ENCODE measurements around the gene ARID3A. TPM values are rescaled to one million over a fixed set of nuclear protein-coding genes. Genes with fewer than 3 reads are reported as not detected.
"Not testable (repeated sequence)": the region's sequence is repeated elsewhere in the genome, so short reads cannot be mapped to it uniquely, and the experiment has no call there.

Gene ARID3A, protein sequence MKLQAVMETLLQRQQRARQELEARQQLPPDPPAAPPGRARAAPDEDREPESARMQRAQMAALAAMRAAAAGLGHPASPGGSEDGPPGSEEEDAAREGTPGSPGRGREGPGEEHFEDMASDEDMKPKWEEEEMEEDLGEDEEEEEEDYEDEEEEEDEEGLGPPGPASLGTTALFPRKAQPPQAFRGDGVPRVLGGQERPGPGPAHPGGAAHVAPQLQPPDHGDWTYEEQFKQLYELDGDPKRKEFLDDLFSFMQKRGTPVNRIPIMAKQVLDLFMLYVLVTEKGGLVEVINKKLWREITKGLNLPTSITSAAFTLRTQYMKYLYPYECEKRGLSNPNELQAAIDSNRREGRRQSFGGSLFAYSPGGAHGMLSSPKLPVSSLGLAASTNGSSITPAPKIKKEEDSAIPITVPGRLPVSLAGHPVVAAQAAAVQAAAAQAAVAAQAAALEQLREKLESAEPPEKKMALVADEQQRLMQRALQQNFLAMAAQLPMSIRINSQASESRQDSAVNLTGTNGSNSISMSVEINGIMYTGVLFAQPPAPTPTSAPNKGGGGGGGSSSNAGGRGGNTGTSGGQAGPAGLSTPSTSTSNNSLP
- 10 to 100 TPM; 13.2 to 35.9 (median 19.1) TPM for polyA plus RNA-seq (ENCODE audit: insufficient read length in 4 of 4)

DNA sequence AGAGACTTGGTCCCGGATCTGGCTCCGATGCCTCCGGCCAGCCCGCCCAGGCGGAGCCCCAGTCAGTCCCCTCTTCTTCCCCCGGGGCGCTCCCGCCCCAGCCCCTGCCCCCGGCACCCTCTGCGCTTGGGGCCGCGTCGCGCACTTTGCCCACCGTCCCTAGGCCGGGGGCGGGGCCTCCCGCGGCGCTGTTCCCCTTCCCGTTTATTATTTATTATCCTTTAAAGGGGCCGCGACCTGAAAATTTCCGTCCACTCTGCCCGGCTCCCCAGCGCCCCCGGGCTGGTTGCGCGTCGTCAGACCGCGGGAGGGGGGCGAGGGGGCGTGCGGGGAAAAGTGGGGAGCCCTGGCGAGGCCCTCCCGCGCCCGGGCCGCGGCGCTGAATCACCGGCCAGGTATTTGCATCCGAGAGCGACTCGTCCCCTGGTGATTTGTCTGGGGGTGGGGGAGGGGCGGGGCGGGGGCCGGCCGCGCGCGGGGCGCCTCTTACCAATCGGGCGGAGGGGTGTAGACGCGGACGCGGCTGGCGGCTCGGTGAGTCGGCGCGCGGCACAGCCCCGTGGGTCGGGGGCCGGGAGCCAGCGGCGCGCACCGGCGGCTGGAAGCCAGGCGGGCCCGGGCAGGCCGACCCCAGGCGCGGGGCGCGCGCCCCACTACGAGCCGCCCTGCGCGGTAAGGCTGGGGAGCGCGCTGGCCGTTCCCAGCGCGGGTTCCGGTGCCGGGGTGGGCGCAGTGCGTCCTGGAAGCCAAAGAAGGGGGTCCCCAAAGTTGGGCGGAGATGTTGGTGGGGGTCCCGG lies at the start of gene ARID3A:
TSS of gene ARID3A (plus strand) at position 510 of the 797 bp plus-strand sequence. CDS start 3,494 bp downstream, outside the sequence.
- peak in 1 of 4 donors; percentile 81 for DNase-seq (ENCODE audit: low read depth in 4 of 4, low spot score in 3 of 4)

DNA sequence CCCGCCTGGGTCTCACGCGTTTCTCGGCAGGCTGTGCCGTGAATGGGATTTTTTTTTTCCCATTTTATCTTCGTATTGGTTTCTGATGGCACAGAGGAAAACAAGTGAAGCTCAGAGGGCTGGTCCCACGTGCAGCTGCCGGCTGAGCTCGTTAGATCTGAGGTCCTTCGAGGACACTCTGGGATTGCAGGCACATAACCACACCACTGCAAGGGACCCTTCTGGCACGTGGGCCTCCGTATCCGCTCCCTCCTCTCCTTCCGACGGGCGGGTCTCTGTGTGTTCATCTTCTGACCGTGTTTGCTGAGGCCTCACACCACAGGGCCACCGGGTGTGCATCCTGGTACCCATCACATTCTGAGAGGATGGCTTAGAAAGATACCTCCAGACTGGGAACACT lies 49.7 kb upstream of the ARID3A start:
- no peak for DNase-seq (ENCODE audit: low read depth in 4 of 4, low spot score in 3 of 4)

DNA sequence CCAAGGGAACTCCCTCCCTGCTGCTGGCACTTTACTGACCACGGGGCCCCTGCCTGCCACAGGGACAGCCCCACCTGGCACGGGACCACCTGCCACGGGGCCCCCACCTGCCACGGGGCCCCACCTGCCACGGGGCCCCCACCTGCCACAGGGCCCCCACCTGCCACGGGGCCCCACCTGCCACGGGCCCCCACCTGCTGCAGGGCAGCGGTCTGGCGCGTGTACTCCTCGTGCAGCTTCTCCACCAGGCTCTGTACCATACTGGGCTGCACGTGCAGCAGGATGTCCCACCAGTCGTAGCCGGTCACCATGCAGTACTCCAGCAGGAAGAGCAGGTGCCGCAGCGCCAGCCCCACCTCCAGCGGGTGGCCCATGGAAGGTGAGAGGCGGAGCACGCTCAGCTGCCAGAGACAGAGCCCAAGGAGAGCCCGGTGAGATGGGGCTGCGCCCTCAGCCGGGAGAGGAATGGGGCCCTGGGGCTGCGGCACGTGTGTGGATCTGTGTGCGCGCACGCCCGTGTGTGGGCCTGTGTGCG lies 49.0 kb upstream of the ARID3A start:
- DNase-seq (ENCODE audit: low read depth in 4 of 4, low spot score in 3 of 4), result no peak

DNA sequence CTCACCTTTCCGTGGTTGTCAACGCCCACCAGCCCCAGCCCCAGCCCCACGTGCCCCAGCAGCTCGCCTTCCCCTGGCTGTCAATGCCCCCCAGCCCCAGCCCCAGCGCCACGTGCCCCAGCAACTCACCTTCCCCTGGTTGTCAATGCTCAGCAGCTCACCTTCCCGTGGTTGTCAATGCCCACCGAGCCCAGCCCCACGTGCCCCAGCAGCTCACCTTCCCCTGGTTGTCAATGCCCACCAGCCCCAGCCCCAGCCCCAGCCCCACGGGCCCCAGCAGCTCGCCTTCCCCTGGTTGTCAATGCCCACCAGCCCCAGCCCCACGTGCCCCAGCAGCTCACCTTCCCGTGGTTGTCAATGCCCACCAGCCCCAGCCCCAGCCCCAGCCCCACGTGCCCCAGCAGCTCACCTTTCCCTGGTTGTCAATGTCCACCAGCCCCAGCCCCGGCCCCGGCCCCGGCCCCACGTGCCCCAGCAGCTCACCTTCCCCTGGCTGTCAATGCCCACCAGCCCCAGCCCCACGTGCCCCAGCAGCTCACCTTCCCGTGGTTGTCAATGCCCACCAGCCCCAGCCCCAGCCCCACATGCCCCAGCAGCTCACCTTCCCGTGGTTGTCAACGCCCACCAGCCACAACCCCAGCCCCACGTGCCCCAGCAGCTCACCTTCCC lies 47.7 kb upstream of the ARID3A start:
- not testable (repeated sequence) for DNase-seq (ENCODE audit: low read depth in 4 of 4, low spot score in 3 of 4)

DNA sequence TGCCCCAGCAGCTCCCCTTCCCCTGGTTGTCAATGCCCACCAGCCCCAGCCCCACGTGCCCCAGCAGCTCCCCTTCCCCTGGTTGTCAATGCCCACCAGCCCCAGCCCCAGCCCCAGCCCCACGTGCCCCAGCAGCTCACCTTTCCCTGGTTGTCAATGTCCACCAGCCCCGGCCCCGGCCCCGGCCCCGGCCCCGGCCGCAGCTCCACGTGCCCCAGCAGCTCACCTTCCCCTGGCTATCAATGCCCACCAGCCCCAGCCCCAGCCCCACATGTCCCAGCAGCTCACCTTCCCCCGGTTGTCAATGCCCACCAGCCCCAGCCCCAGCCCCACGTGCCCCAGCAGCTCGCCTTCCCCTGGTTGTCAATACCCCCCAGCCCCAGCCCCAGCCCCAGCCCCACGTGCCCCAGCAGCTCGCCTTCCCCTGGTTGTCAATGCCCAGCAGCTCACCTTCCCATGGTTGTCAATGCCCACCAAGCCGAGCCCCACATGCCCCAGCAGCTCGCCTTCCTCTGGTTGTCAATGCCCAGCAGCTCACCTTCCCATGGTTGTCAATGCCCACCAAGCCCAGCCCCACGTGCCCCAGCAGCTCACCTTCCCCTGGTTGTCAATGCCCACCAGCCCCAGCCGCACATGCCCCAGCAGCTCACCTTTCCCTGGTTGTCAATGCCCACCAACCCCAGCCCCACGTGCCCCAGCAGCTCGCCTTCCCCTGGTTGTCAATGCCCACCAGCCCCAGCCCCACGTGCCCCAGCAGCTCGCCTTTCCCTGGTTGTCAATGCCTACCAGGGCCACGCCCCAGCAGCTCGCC lies 46.9 kb upstream of the ARID3A start:
- DNase-seq (ENCODE audit: low read depth in 4 of 4, low spot score in 3 of 4), result not testable (repeated sequence)

DNA sequence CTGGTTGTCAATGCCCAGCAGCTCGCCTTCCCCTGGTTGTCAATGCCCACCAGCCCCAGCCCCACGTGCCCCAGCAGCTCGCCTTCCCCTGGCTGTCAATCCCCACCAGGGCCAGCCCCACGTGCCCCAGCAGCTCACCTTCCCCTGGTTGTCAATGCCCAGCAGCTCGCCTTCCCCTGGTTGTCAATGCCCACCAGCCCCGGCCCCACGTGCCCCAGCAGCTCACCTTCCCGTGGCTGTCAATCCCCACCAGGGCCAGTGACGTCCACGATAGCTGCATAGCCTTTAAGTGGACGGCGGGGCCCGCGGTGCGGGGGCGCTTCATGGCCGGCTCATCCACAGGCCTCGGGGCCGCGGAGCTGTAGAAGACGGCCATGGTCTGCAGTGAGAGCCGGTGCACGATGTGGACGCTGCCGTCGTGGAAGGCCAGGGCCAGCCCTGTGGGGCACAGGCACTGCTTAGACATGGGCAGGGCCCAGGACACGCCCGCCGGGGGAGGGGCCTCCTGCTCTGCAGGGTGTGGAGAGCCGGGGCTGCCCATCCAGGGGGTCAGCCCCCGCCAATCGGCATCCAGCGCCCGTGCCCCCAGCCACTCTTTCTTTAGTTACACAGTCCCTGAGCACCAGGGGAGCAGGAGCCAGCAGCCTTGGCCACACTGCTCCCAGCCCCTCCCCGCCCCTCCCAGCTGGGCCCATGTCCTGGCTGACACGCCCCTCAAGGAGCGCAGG lies 46.0 kb upstream of the ARID3A start:
- DNase-seq (ENCODE audit: low read depth in 4 of 4, low spot score in 3 of 4), result no peak

DNA sequence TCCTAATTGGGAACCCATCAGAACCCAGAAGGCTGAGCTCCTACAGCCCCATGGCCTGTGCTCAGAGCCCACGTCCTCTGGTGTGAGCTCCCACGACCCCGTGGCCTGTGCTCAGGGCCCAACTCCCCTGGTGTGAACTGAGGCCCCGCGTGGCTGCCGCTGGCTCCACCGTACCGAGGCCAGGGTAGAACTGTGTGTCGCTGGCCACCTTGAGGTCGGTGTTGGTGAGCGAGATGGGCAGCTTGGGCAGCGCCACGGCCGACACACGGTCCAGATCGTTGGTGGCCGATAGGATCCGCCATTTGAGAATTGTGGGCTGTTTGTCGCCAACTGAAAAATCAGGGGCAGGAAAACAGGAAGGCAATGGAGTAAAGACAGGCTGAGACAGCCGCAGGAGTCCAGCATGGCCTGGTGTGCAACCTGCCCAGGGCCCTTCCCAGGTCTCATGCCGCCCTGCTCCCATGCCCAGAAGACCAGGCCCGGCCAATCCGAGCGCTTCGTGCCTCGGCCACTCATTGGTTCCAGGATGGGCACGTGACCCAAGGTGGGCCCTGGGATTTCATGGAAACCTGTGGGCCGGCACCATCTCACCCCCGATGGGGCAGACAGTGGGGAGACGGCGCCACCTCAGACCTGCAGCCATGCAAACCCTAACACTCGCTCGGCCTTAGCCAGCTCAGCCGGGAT lies 44.3 kb upstream of the ARID3A start:
- no peak for DNase-seq (ENCODE audit: low read depth in 4 of 4, low spot score in 3 of 4)

DNA sequence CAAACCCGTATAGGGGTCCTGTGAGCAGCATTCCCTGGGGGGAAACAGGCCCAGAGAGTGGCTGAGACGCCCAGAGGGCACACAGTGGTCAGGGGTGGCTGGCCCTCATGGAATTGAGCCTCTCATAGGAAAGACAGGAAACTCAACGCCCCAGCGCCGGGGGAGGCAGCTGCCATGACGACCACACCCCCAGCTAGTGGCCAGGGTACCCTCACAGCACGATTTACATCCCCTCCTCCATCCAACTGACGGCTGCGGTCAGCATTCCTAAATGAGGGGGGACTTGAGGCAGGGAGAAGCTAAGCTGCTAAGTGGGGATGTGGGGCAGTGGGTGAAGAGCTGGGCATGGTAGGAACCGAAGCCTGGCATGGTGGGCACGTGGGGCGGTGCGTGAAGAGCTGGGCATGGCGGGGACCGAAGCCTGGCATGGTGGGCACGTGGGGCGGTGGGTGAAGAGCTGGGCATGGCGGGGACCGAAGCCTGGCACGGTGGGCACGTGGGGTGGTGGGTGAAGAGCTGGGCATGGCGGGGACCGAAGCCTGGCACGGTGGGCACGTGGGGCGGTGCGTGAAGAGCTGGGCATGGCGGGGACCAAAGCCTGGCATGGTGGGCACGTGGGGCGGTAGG lies 42.9 kb upstream of the ARID3A start:
- no peak for DNase-seq (ENCODE audit: low read depth in 4 of 4, low spot score in 3 of 4)

DNA sequence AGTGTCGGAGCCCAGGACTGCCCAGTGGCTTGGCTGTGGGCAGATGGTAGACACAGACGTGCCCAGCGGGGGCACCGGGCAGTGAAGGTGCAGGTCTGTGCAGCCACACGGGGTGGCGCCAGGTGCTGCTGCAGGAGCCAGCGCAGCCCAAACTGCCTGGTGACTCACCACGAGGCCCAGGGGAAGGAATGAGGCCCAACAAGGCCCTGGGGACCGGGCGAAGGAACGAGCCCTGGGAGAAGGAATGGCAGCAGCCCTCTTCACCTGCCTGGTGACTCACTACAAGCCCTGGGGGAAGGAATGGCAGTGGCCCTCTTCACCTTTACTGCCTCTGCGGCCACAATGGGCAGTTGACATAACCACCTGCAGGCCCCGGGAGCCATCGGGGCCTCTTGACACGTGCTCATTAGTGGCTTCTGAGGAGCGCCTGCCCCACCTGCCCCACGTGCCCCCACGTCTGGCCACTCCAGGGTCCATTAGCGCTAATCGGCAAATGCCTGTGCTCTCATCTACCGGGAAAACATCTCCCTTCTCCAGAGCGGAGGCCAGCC lies 42.1 kb upstream of the ARID3A start:
- no peak for DNase-seq (ENCODE audit: low read depth in 4 of 4, low spot score in 3 of 4)

DNA sequence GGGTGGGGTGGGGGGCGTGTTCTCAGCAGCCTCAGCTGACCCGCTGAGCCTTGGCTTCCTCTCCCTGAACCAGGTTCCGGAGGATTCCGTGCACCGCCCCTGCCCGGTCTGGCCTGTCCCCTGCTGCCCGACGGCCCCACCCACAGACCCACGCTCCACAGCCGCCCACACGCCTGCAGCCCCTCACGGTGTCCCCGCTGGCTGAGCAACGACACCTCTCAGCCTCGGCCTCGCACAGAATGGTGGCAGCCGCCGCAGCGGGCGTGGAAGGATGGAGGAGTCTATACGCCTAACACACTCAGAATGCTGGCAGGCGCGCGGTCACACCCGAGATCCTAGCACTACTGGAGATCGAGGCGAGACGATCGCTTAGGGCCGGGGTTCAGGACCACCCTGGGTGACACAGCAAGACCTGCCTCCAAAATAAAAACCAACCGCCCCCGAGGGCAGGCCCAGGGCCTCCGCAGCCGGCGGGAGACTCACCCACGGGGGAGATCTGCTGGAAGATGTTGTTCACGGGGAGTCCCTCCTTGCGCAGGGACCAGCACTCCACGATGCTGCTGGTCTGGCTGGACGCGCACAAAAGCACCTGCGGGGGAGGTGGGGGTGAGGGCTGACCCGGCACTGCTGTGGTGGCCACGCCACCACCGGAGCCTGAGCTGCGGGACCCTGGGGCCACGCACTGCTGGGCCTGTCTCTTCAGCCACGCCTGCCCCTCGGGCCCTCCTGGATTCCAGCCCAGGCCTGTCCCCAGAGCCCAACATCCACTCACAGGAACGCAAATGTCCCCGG lies 41.2 kb upstream of the ARID3A start:
- no peak for DNase-seq (ENCODE audit: low read depth in 4 of 4, low spot score in 3 of 4)

DNA sequence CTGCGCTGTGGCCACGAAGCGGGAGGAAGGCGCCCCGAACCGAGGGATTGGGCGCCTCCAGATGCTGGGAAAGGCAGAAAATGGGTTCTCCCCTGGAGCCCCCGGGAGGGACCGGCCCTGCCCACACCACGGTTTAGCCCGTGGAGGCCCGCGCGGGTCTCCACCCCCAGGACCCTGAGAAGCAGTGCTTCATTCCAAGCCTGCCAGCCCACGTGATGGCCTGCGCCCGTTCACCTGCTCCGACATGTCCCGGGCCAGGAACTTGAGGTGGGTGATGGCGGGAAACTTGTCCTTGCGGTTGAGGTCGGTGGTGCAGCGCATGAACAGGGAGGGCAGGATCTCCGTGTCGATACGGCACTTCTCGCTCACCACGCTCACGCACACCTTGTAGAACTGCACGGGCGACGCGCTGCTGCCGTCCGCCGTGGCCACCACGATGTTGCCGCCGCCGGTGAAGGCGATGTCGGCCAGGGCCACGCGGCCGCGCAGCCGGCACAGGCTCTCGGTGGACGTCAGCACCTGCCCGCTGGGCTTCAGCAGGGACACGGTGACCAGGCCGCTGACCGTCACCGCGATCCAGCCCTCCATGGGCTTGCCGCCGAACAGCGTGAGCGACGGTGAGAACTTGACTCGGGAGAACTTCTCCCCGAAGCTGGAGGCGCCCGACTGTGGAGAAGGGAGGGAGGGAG lies 40.2 kb upstream of the ARID3A start:
- DNase-seq (ENCODE audit: low read depth in 4 of 4, low spot score in 3 of 4), result no peak

DNA sequence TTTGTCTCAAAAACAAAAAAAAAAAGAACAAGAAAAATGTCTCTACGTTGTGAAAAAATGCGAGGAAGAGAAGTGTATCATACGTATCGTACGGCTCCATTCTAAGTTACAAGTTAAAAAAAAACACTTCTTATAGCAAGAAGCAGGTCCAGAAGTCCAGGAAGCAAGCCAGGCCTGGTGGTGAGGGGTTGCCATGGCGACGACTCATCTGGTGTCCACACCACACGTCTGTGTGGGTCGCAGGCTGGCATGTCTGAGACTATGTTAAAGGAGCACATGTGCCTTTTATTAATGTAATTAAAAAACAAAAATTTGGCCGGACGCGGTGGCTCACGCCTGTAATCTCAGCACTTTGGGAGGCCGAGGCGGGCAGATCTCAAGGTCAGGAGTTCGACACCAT lies 38.8 kb upstream of the ARID3A start:
- DNase-seq (ENCODE audit: low read depth in 4 of 4, low spot score in 3 of 4), result no peak

DNA sequence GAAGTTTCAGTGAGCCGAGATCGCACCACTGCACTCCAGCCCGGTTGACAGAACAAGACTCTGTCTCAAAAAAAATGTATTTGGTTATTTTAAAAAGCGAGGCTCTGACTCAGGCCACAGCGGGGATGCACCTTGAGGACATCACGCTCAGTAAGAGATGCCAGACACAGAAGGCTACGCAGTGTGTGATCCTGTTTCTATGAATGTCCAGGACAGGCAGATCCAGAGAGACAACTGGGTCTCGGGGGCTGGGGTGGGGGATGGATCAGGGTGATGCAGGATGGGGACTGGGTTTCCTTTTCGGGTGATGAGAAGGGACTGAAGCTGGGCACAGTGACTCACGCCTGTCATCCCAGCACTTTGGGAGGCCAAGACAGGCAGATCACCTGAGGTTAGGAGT lies 38.2 kb upstream of the ARID3A start:
- DNase-seq (ENCODE audit: low read depth in 4 of 4, low spot score in 3 of 4), result no peak

DNA sequence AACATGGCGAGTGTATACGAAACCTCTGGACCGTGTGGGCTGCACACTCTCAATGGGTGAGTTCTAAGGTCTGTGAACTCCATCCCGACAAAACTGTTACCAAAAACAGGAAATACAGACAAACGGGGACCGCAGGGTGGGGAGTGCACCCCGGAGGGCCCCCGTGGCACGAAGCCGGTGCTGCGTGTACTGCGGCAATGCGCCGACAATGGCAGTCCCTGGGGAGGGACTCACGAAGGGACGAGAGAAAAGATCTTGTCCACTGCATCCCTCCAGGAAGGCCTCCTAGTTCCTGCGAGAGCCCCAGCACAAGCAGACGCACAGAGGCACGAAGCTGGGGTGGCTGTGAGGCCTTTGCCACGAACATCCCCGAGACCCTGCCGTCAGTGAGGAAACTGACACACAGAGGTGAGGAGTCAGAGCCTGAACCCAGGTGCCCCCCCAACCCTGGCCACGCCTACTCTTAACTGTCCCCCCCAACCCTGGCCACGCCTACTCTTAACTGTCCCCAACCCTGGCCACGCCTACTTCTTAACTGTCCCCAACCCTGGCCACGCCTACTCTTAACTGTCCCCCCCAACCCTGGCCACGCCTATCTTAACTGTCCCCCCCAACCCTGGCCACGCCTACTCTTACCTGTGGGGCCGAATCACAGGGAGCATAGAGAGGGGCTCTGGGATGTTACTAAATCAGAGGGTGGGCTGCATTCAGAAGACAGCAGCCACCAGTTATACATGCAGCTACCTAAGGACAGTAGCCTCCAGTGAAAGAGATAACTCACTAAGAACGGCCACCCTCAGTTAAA lies 37.1 kb upstream of the ARID3A start:
- DNase-seq (ENCODE audit: low read depth in 4 of 4, low spot score in 3 of 4), result no peak

DNA sequence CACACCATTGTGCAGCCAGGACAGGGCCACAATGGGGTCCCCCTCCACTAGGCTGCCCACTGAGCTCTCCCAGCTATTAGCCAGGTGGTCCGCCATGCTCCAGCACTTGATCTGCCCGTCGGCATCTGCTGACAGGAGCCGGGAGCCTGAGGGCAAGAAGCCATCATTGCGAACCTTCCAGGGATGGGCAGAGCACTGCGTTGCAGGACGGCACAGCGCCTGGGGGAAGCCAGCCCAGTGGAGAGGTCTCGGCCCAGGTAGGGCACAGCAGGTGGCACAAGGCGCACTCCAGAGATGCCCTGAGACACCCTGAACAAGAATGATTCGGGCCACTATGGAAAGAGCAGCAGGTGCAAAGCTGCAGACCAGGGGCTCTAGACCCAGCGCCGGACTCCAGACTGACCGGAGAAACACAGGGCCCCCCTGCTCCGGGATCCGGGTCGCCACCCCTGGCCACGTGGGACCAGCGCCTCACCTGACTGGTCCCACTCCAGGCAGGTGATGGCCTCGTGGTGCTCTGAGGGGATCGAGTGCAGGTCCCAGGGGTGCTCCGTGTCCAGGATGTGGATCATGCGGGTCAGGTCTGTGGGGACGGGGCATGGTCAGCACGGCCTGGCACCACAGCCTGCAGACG lies 36.1 kb upstream of the ARID3A start:
- DNase-seq (ENCODE audit: low read depth in 4 of 4, low spot score in 3 of 4), result no peak
